Right lobe of liver (tissue), 6 donors: ENCODE results near the gene GJA10. TPM values are rescaled to one million over a fixed set of nuclear protein-coding genes. Genes with fewer than 3 reads are reported as not detected.

ENCODE experiments used
- ATAC-seq, 4 donors: fragments of 200-7000 bp; cut with Tn5 transposase; one replicate each; pipeline ENCODE4 v1.9.1; 2020; ENCODE audit warnings: mild to moderate bottlenecking in 4 of 4, moderate library complexity in 4 of 4
- DNase-seq, 3 donors: peaks; one replicate each; pipeline ENCODE4 v3.0.0-alpha.2; 2020
- H3K27ac ChIP-seq, 3 donors: fragments of 200-600 bp; one replicate each; pipeline ENCODE4 v1.8.0; 2022
- H3K27me3 ChIP-seq, 2 donors: fragments of 200-600 bp; one replicate each; pipeline ENCODE4 v1.8.0; 2022
- H3K36me3 ChIP-seq, 4 donors: fragments of 200-600 bp; sonication (generic) in 1 of 4; one replicate each; pipeline versions ENCODE4 v1.5.1 to v1.8.0; 2017 to 2022; ENCODE audit warnings: control low read depth in 1 of 4
- H3K4me1 ChIP-seq, 4 donors: fragments of 200-600 bp; sonication (generic) in 1 of 4; one replicate each; pipeline versions ENCODE4 v1.5.1 to v1.8.0; 2017 to 2022; ENCODE audit warnings: control low read depth in 1 of 4
- H3K4me3 ChIP-seq, 3 donors: fragments of 200-600 bp; one replicate each; pipeline ENCODE4 v1.8.0; 2022
- H3K9me3 ChIP-seq, 4 donors: fragments of 200-600 bp; sonication (generic) in 1 of 4; one replicate each; pipeline versions ENCODE4 v1.5.1 to v1.8.0; 2017 to 2022; ENCODE audit warnings: control low read depth in 1 of 4
- CTCF ChIP-seq, 4 donors: fragments of 200-600 bp in 3 of 4; fragments of 450-650 bp in 1 of 4; IDR thresholded peaks; one replicate each; pipeline versions ENCODE4 v1.5.1 to v1.8.0; 2016 to 2022; ENCODE audit warnings: antibody characterized with exemption in 4 of 4, mild to moderate bottlenecking in 2 of 4
- POLR2A ChIP-seq: fragments of 450-650 bp; IDR thresholded peaks from one replicate; pipeline ENCODE4 v1.6.1; 2017; ENCODE audit warnings: antibody characterized with exemption, mild to moderate bottlenecking
- WGBS: methylation state at CpG from one replicate; pipeline ENCODE4 v1.1.6; 2018; ENCODE audit warnings: low coverage, low lambda C conversion rate; ENCODE audit not compliant: insufficient coverage; ENCODE audit errors: missing lambda C conversion rate; 5-methylcytosine and 5-hydroxymethylcytosine counted together
- intact Hi-C, 2 donors: fragments of 100-400 bp; cut with DNase I; formaldehyde crosslinking; loops; one replicate each; pipeline versions ENCODE4 v1.11.2 to v1.14.1; 2022
- total RNA-seq, 6 experiments: library from RNA; depleted of rRNA in 2 of 6; stranded (reverse); fragments of >200 nt in 2 of 6; fragmentation: NEBNext Ultra II Directional in 3 of 6; extraction: Animal tissue kit (Norgen Biotek cat#: 25700) in 3 of 6; gene quantifications; one replicate each; pipeline versions ENCODE4 v1.1.0 to v1.2.4, GENCODE V29; 2016 to 2023
- donor health status: DM: no; HTN: yes; CAD: no.
- donor health status: DM: no; HTN: no; CAD: no.
- donor health status: DM: no; HTN: no; CAD: no.
- donor health status: DM: no; HTN: yes; CAD: no.
- donor health status: DM: no; HTN: yes; CAD: no.

GJA10 gene
- total RNA-seq, 6 experiments from 2014 or later: not detected

- Histone ChIP-seq H3K36me3 (no peaks in the 10 kb centered on the region), H3K9me3 (no peaks in the 10 kb centered on the region), H3K4me3 (no peak overlapping the region), H3K27ac (no peak overlapping the region), H3K27me3 (no peaks in the 10 kb centered on the region), H3K4me1 (peaks cover 0 to 27% (median 10%) of the 10 kb centered on the region in 4 donors)
- ATAC-seq (no peak), DNase-seq (no peak)
- TF ChIP-seq POLR2A: no peak
- no peak for TF ChIP-seq CTCF (IDR thresholded peaks at IDR 0.05)
- intact Hi-C loops: loop anchor here in 1 of 2 donors (10.0 kb wide), 1 partner anchor 547 kb away; no protein-coding TSS in a partner anchor
- WGBS: 87% methylated on average over 12 of the region's 12 CpGs
Measured at GRCh38 chr6:89938014-89938413, 43.7 kb downstream of the GJA10 start.

GRCh38 chr6:89939144-89939543 is 44.9 kb downstream of the GJA10 start:
- intact Hi-C loops: loop anchor here in 1 of 2 donors (10.0 kb wide), 1 partner anchor 546 kb away; no protein-coding TSS in a partner anchor
- 88% methylated on average over 2 of the region's 2 CpGs for WGBS
- no peak overlapping the region for H3K27ac ChIP-seq
- no peak overlapping the region for H3K4me3 ChIP-seq
- ATAC-seq (no peak), DNase-seq (no peak)
- H3K36me3 ChIP-seq: no peaks in the 10 kb centered on the region
- TF ChIP-seq POLR2A (no peak), CTCF (IDR thresholded peaks at IDR 0.05) (no peak)
- H3K9me3 ChIP-seq: no peaks in the 10 kb centered on the region
- H3K4me1 ChIP-seq: peaks cover 0 to 28% (median 10%) of the 10 kb centered on the region in 4 donors
- no peaks in the 10 kb centered on the region for H3K27me3 ChIP-seq

GRCh38 chr6:89940225-89941027 is 46.2 kb downstream of the GJA10 start:
- H3K27me3 ChIP-seq: no peaks in the 10 kb centered on the region
- peak overlapping the region in 1 of 3 donors; percentile 59 for H3K27ac ChIP-seq
- peaks cover 0 to 28% (median 10%) of the 10 kb centered on the region in 4 donors for H3K4me1 ChIP-seq
- intact Hi-C loops: no loop called here
- H3K36me3 ChIP-seq: no peaks in the 10 kb centered on the region
- peak; percentile 76 to 88 (median 80) for TF ChIP-seq CTCF (IDR thresholded peaks at IDR 0.05)
- no peak for TF ChIP-seq POLR2A
- 15% methylated on average over 7 of the region's 9 CpGs for WGBS
- H3K9me3 ChIP-seq: no peaks in the 10 kb centered on the region
- H3K4me3 ChIP-seq: no peak overlapping the region
- ATAC-seq (peak; percentile 94 to 97 (median 97)), DNase-seq (peak in 2 of 3 donors; percentile 47 to 78)

GRCh38 chr6:89941031-89941762 is 46.9 kb downstream of the GJA10 start:
- no peak overlapping the region for H3K4me3 ChIP-seq
- H3K9me3 ChIP-seq: no peaks in the 10 kb centered on the region
- peaks cover 0 to 28% (median 10%) of the 10 kb centered on the region in 4 donors for H3K4me1 ChIP-seq
- no peak for TF ChIP-seq CTCF (IDR thresholded peaks at IDR 0.05)
- no peak for TF ChIP-seq POLR2A
- peak overlapping the region in 2 of 3 donors; percentile 0 to 59 for H3K27ac ChIP-seq
- no peaks in the 10 kb centered on the region for H3K27me3 ChIP-seq
- intact Hi-C loops: no loop called here
- H3K36me3 ChIP-seq: no peaks in the 10 kb centered on the region
- 35% methylated on average over 11 of the region's 15 CpGs for WGBS
- peak in 1 of 3 donors; percentile 65 for DNase-seq
- peak; percentile 67 to 82 (median 69) for ATAC-seq
